GM12874 (cell line): ENCODE results near the gene NKTR.

Experiments used
- CTCF ChIP-seq: IDR thresholded peaks from 2 replicates; pipeline ENCODE4 v1.5.1; 2011; ENCODE audit warnings: low read depth, mild to moderate bottlenecking, control low read depth, low read length, moderate library complexity; ENCODE audit not compliant: insufficient read depth

NKTR gene

GRCh38 chr3:42657675-42658074 lies 57.2 kb downstream of the NKTR start:
- TF ChIP-seq CTCF, result no peak

- TF ChIP-seq CTCF, result no peak
Observed at GRCh38 chr3:42658091-42658770, 57.7 kb downstream of the NKTR start.

GRCh38 chr3:42658771-42659390 lies 58.4 kb downstream of the NKTR start:
- no peak for TF ChIP-seq CTCF

- no peak for TF ChIP-seq CTCF
Observed at GRCh38 chr3:42659451-42660130, 59.1 kb downstream of the NKTR start.

GRCh38 chr3:42660131-42660715 lies 59.7 kb downstream of the NKTR start:
- no peak for TF ChIP-seq CTCF

GRCh38 chr3:42660898-42661297 lies 60.4 kb downstream of the NKTR start:
- TF ChIP-seq CTCF, result 0 out of 2 replicates have a peak, but pooled peaks have one; percentile 9

GRCh38 chr3:42661593-42662022 lies 61.1 kb downstream of the NKTR start:
- TF ChIP-seq CTCF, result no peak
